GM12874 (cell line): ENCODE results near the gene DCST1.

Experiments
- CTCF ChIP-seq: IDR thresholded peaks from 2 replicates; pipeline ENCODE4 v1.5.1; 2011; ENCODE audit warnings: low read depth, mild to moderate bottlenecking, control low read depth, low read length, moderate library complexity; ENCODE audit not compliant: insufficient read depth

The DCST1 gene

DNA sequence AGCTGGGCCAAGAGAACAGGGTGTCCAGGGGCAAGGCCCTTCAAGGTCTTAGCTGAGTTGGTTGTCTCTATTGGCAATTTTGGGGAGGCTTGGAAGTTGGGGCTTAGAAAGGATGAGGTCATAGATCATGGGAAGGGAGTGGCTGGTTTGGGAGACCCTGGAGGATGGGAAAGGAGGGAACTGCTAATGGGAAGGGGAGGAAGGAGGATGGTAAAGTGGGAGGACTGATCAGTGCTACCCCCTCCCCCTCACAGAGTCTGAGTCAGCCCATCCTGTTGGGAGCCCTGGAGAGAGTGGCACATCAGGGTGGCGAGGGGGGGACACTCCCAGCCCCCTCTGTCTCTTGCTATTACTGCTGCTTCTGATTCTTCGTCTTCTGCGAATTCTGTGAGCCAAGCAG lies 35.0 kb downstream of the DCST1 start:
- no peak for TF ChIP-seq CTCF

DNA sequence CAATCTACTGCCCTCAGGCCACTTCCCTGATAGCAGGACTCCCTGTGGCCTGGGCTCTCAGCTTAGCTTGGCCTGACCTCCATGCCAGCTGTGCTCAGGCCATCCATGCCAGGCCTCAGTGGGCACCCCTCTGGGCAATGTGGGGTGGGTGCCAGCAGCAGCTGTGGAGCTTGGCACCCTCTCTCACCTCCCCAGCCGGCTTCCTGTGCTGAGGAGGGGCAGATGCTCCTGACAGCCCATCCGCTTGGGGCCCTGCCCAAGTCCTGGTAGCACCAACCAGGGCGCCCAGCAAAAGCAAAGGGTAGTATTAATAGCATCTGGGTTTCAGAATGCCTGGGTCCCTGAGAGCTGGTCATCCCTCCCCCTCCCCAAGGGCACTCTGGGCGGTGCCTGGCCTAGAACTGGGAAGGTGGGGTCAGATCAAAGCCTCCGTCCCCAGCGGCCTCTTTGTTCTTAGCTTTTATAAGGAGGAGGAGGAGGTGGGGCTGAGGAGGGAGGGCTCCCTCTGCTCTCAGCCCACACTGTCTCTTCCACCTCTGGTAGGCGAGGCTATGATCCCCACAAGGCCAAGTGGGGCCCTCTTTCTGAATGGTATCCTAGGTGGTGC lies 36.0 kb downstream of the DCST1 start:
- no peak for TF ChIP-seq CTCF

DNA sequence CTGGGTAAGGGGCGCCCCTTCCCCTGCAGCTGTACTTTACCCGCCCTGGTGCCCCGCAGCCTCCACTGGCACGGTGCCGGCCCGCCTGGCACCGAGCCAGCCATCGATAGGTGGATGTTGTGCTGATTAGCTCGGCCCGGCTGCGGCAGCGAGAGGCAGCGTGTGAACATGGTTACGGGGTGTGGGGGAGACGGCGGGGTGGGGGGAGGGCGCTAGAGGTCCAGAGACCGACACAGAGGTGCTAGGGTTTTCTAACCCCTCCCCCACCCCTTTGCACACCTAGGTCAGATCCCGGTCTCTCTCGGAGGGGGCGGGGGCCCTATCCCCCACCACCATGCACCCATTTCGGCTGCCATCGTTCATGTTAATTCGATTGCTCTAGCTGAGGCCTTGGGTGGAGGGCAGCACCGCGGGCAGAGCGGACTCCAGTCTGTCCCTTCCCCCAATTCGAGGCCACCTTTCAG lies 36.6 kb downstream of the DCST1 start:
- TF ChIP-seq CTCF: no peak

GRCh38 chr1:155070721-155071569 lies 37.3 kb downstream of the DCST1 start:
- TF ChIP-seq CTCF: peak; percentile 72

GRCh38 chr1:155071701-155072100 lies 38.1 kb downstream of the DCST1 start:
- TF ChIP-seq CTCF: no peak

DNA sequence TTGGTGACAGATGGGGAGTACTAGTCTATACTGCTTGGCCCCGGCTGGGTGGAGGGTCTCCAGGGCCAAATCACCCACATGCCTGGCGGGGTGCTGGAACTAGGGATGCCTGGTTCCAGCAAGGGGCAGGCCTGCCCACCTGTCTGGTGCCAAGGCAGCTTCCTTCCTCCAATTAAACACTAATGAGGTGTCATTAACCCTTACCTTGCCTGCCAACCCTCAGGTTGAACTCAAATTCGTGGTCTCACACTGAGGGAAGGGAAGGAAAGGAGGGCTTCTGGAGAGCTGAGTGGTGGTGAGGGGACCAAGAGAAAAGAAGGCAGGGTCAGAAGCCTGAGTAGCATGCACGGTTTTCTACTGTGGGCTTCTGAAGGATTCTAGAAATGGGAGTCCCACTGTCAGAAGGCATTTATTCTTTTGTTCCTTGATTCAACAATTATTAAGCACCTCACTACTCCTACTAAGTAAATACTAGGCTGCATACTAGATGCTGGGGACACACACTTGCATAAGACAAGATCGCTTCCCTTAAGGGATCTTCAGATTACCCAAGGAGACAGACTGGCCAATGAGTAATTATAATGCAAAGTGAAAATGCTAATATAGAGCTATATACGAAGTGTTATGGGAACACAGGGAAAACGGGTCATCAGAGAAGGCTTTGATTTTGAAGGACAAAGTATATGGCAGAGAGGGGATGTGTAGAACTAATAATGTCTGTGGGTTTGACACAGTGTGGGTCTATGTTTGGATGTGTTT lies 39.1 kb downstream of the DCST1 start:
- TF ChIP-seq CTCF: no peak
